ENCODE measurements around the gene SPN. TPM values are rescaled to one million over a fixed set of nuclear protein-coding genes. Genes with fewer than 3 reads are reported as not detected.
"Not testable (repeated sequence)": the region's sequence is repeated elsewhere in the genome, so short reads cannot be mapped to it uniquely, and the experiment has no call there.

SPN gene
- total and polyA plus RNA-seq, 12 donors, result 0.29 to 12.6 (median 1.7) TPM

DNA sequence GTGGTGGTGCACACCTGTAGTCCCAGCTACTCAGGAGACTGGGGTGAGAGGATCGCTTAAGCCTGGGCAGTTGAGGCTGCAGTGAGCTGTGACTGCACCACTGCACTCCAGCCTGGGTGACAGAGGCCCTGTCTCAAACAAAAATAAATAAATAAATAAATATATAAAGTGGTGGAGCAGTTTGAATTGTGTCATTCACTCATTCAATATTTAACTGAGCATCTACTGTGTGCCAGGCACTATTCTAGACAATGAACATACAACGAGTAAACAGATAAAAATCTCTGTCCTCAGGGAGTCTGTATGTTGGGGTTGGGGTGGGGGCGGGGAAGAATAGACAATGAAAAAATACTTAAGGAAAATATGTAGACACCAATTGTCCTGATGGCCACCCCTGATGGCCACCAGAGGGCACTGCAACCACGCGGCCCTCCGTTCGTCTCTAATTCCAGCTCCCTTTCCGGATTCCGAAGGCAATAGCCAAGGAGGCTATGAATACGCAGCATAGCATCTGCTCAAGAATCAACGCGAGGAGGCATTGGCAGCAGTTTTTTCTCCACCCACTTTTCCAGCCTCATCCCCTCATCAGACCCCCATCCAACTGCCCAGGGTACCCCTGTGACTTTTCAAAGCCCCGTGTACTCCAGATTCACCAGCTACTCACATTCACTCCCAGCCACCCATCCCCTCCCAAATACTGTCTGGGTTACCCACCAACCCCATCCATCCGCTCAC is 37.4 kb downstream of the SPN start:
- no peak overlapping the region for H3K4me3 ChIP-seq
- WGBS, 2 donors, result 11 to 18% methylated on average over 14 of the region's 14 CpGs
- H3K9me3 ChIP-seq, result no peaks in the 10 kb centered on the region
- no peak overlapping the region for H3K27ac ChIP-seq
- peak; percentile 62 to 89 (median 86) for ATAC-seq
- TF ChIP-seq CTCF (IDR thresholded peaks at IDR 0.05), result peak; percentile 85 to 94 (median 88)
- peak; percentile 74 to 77 for DNase-seq
- no peaks in the 10 kb centered on the region for H3K27me3 ChIP-seq
- H3K4me1 ChIP-seq, result peaks cover 0 to 19% (median 0%) of the 10 kb centered on the region in 9 donors
- intact Hi-C loops (cut with DNase I), result loop anchor here in 8 of 10 donors (1.0 to 10.0 kb wide), 7 partner anchors 144 to 327 kb away; partner anchors contain the start of gene C16orf92 (in 2 of the 8)
- peaks cover 0 to 4% (median 0%) of the 10 kb centered on the region in 9 donors for H3K36me3 ChIP-seq

DNA sequence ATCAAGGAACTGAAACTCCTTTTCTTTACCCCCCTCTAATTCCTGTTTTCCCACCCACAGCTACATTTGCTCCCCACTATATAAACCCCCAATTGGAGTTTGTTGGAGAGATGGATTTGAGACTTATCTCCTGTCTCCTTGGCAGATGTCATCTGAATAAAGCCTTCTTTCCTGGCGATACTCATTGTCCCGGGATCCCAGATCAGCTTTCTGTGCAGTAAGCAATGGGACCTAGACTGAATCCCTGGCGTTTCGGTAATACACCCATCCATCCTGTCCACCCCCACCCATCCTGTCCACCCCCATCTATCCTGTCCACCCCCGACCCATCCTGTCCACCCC is 38.1 kb downstream of the SPN start:
- peaks cover 0 to 19% (median 0%) of the 10 kb centered on the region in 9 donors for H3K4me1 ChIP-seq
- no peak for TF ChIP-seq CTCF (IDR thresholded peaks at IDR 0.05)
- H3K4me3 ChIP-seq, result no peak overlapping the region
- ATAC-seq (no peak), DNase-seq (no peak)
- intact Hi-C loops (cut with DNase I), result loop anchor here in 8 of 10 donors (5.0 to 10.0 kb wide), 6 partner anchors 144 to 326 kb away; partner anchors contain the start of gene C16orf92 (in 2 of the 8)
- H3K9me3 ChIP-seq, result no peaks in the 10 kb centered on the region
- H3K27ac ChIP-seq, result no peak overlapping the region
- H3K36me3 ChIP-seq, result peaks cover 0 to 4% (median 0%) of the 10 kb centered on the region in 9 donors
- 68 to 71% methylated on average over 5 of the region's 5 CpGs for WGBS, 2 donors
- no peaks in the 10 kb centered on the region for H3K27me3 ChIP-seq

DNA sequence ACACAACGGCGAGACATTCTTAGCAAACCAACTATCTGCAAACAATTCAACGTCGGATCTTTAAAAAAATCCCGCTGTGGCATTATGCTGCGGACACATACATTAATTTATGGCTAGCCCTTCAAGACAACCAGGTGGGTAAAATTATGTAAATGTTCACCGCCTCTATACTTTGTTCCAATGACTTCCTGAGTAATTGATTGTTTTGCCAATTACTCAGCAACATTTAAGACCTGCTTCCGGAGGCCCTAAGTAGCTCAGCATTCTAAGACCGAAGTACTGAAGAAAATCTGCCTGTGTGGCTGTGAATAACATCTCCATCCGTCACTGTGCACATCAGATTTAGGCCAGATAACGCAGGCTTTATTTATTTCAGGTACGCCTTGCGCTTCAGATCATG is 39.2 kb downstream of the SPN start:
- Histone ChIP-seq H3K4me3 (no peak overlapping the region), H3K4me1 (peaks cover 0 to 19% (median 0%) of the 10 kb centered on the region in 9 donors), H3K36me3 (no peaks in the 10 kb centered on the region), H3K9me3 (no peaks in the 10 kb centered on the region), H3K27me3 (no peaks in the 10 kb centered on the region), H3K27ac (peak overlapping the region in 1 of 10 donors; percentile 54)
- ATAC-seq (no peak), DNase-seq (no peak)
- 77 to 81% methylated on average over 13 of the region's 13 CpGs for WGBS, 2 donors
- no peak for TF ChIP-seq CTCF (IDR thresholded peaks at IDR 0.05)
- intact Hi-C loops (cut with DNase I), result loop anchor here in 8 of 10 donors (5.0 to 10.0 kb wide), 6 partner anchors 143 to 325 kb away; partner anchors contain the start of gene C16orf92 (in 2 of the 8)

DNA sequence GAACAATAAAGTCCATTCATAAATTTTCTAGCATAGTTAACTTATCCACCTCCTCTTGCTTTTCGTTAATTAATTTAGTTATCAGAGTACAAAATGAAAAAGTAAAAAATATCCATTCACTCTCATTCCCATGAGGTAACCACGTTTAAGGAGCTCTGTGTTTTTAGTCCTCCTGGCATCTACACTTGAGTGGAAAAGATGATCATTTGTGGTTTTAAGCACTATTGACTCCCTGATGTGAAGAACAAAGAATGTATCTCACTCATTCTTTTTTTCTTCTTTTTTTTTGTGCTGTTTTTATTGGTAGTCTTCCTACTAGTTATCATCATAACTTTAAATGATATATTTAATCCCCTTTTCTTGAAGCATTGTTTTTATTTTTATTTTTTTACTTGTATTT is 42.0 kb downstream of the SPN start:
- TF ChIP-seq CTCF (IDR thresholded peaks at IDR 0.05), result no peak
- ATAC-seq, result no peak
- no peaks in the 10 kb centered on the region for H3K27me3 ChIP-seq
- no peak for DNase-seq
- no peaks in the 10 kb centered on the region for H3K9me3 ChIP-seq
- intact Hi-C loops (cut with DNase I), result loop anchor here in 2 of 10 donors (10.0 kb wide), 2 partner anchors 140 to 300 kb away; no protein-coding TSS in a partner anchor
- H3K36me3 ChIP-seq, result no peaks in the 10 kb centered on the region
- WGBS, 2 donors, result 67 to 74% methylated on average over 2 of the region's 2 CpGs
- H3K4me1 ChIP-seq, result peaks cover 0 to 21% (median 0%) of the 10 kb centered on the region in 9 donors
- no peak overlapping the region for H3K4me3 ChIP-seq
- no peak overlapping the region for H3K27ac ChIP-seq

DNA sequence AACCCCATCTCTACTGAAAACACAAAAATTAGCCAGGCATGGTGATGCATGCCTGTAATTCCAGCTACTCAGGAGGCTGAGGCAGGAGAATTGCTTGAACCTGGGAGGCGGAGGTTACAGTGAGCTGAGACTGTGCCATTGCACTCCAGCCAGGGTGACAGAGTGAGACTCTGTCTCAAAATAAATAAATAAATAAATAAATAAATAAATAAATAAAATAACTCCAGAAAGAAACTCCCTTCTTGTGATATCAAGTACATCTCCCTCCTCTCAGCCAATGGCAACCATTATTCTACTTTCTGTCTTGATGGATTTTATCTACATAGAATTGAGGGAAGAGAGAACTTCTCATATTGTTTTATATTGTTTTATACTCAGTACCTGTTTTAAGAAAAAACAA is 44.1 kb downstream of the SPN start:
- not testable (repeated sequence) for DNase-seq, ATAC-seq, H3K27me3 ChIP-seq, H3K36me3 ChIP-seq, H3K9me3 ChIP-seq, H3K4me3 ChIP-seq, H3K27ac ChIP-seq
- 100% methylated on average over 1 of the region's 1 CpG for WGBS, 2 donors
- peaks cover 0 to 28% (median 0%) of the 10 kb centered on the region in 9 donors for H3K4me1 ChIP-seq
- intact Hi-C loops (cut with DNase I), result loop anchor here in 2 of 10 donors (10.0 kb wide), 2 partner anchors 138 to 298 kb away; no protein-coding TSS in a partner anchor

Data from heart right ventricle (tissue), 16 donors.